Fibroblast of skin of left quadriceps (primary cell): ENCODE results near the gene MEIOB.
A peak's percentile ranks its signal among the peaks of the same experiment; 100 is the strongest.
"Not testable (repeated sequence)": the region's sequence is repeated elsewhere in the genome, so short reads cannot be mapped to it uniquely, and the experiment has no call there.

Experiments used
- DNase-seq, 2 experiments: peaks; one replicate each; pipeline ENCODE4 v3.0.0-alpha.2; 2013; ENCODE audit warnings: low read depth in 2 of 2

MEIOB gene

DNA sequence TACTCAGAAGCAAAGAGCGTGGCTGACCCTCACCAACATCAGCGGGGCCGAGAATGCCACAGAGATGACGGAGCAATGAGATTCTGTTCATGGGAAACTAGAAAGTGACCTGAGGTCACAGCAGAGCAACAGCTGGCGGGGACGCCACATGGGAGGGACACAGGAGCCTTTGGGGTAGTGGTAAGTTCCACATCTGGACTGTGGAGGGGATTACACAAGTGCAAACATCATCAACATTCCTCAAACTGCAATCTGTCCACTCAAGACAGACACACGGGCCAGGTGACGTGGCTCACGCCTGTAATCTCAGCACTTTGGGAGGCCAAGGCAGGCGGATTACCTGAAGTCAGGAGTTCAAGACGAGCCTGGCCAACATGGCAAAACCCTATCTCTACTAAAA is 56.5 kb downstream of the MEIOB start:
- DNase-seq: no peak

DNA sequence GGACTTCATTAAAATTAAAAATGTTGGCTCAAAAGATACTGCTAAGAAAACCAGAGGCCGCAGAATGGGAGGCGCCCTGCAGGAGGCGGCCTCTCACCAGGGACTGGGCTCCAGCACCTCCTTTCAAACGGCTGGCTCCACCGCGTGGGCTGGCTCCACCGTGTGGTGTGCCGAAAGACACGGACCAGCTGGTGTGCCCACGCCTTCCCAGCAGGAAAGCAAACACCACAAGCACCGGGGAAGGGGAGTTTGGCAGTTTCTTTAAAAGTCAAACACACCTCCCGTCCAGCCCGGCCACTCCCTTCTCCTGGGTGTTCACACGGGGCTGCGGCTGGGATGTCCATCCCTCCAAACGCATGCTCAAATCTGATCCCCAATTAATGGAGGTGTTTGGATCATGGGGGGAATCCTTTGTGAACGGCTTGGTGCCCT is 59.2 kb downstream of the MEIOB start:
- peak; percentile 10 to 23 for DNase-seq

DNA sequence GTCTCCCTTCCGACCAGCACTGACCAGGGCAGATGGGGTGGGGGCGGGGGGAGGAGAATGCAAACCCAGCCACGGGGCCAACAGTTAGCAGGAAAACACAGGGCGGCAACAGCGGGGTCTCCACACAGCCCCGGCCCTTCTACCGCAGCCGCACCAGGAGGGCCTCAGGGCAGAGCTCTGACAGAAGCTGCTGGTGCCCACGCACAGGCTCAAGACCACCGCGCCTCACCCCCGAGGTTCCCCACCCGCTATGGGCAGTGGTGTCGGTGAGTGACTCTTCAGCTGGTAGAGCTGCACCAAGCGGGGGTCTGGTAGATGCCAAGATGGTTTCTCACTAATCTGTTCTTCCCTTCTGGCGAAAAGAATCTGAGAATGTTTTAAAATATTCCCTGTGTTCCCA is 61.4 kb downstream of the MEIOB start:
- no peak for DNase-seq

DNA sequence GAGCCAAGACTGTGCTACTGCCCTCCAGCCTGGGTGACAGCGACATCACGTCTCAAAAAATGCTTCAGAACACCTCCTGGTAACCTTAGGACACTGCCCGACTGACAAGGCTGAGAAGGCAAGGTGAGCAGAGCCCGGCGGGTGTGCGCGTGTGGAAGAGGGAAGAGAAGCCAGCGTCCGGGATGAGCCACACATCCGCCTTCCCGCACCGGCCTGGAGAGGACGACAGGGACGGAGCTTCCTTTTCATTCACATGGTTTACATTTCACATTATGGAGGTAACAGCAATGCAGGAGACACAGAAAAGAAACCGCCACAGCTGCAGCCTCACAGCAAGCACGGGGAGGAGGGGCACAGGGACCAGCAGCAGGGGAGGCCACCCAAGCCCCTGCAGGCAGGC is 61.9 kb downstream of the MEIOB start:
- DNase-seq: no peak

DNA sequence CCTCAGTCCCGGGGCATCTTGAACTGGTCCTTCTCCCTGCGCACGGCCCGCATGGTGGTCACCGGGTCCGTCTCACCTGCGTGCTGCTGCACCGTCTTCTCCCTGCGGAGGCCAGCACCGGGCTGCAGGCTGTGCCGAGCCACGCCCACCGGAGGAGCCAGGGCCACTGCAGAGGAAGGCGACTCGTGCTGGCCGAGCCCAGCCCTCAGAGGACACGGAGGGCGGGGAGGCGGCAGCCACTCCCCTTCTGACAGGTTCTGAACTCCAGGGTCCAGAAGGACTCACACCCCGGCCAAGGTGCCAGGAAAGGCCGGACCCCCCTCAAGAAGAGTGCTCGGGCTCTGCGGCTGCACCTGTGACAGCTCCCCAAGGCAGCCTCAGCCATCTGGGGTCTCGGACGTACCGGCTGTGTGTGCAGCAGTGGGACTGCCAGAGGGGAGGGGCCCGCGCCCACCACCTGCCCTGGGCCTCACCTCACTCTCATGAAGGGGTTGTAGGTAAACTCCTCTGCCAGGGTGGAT is 62.6 kb downstream of the MEIOB start:
- DNase-seq: no peak

DNA sequence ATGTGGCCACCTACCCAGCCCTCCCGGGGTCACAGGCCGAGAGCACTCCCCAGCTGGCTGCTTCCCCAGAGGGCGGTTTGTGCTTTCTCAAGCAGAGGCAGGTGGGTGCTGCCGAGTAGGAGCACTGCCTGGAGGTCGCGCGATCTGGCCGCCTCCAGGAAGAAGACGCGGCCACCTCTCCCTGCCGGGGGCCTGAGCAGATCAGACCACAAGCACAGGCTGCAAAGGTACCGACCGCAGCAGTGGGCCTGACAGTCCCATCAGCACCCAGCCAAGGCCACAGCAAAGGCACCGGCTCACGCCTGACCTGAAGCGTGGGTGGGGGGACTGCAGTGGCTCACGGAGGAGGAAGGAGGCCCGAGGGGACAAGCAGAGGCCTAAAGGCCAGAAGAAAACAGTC is 63.3 kb downstream of the MEIOB start:
- DNase-seq: no peak

DNA sequence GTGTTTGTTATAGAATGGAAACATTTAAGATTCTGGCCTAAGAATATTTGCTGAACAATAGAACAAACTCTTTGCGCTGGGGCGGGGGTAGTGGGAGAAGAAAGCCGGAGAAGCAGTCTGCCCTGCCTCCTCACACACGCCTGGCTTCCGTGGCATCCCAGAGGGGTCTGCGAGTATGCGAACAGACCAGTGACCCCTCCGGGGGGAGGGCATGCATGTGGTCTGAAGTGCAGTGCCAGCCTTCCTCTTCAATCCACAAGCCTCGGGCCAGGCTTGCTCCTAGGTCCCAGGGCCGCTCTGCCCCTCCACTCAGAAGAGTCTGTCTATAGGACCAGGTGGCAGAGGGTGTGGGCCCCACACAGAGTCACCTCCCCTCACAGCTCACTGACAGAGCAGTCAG is 64.3 kb downstream of the MEIOB start:
- no peak for DNase-seq

DNA sequence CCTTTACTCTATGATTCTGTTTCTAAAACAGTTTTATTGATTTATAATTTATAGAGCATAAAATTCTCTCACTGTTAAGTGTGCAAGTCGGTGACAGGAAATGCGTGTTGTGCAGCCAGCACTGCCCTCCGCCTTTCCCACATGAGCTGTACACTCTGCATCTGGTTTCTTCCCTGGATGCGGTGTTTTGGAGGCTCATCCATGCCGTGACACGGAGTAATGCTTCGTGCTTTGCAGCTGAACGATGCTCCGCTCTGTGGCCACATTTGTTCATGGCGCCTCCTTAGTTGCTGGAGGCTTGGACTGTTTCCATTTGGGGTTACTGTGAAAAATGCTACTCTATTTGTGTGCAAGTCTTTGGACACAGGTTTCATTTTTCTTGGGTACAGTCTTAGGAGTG is 71.3 kb downstream of the MEIOB start:
- DNase-seq: peak in 1 of 2 experiments; percentile 3

DNA sequence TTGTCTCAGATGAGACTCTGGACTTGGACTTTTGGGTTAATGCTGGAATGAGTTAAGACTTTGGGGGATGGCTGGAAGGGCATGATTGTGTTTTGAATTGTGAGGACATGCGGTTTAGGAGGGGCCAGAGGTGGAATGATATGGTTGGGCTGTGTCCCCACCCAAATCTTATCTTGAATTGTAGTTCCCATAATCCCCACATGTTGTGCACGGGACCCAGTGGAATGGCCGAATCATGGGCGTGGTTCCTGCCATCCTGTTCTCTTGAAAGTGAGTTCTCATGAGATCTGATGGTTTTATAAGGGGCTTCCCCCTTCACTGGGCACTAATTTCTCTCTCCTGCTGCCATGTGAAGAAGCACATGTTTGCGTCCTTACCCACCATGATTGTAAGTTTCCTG is 72.7 kb downstream of the MEIOB start:
- DNase-seq: not testable (repeated sequence)

DNA sequence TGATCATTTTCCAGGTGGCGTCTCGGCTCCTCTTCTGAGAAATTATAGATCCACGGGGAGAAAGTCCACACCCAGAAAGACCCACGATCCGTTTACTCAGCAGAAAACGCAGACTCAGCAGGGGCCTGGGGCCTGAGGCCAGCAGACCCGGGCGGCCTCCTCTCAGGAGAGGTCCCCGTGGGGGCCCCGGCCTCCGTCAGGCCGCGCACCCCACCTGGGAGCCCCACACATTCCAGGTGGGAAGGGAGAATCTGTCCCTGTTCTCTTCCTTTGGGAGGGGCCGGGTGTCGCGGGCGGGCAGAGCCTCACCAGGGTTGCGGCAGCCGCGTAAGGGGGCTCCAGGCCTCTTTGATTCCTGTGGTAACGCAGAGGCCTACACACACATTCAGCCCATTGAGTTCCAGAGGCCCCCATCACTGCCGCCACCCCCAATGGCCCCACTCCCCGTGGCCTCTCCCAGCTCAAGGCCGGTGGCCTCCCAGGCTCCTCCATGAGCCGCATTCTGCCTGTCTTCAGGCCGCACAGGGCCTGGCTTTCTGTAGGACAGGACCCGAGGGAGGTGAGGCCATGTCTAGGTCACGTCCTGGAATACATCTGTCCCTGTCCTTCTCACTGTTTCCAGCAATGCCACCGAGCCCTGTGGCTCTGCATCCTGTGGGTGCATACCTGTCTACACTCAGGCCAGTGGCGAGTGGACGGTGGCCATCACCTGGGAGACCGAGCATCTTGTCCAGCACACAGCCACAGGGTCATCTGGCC is 76.9 kb downstream of the MEIOB start:
- no peak for DNase-seq

DNA sequence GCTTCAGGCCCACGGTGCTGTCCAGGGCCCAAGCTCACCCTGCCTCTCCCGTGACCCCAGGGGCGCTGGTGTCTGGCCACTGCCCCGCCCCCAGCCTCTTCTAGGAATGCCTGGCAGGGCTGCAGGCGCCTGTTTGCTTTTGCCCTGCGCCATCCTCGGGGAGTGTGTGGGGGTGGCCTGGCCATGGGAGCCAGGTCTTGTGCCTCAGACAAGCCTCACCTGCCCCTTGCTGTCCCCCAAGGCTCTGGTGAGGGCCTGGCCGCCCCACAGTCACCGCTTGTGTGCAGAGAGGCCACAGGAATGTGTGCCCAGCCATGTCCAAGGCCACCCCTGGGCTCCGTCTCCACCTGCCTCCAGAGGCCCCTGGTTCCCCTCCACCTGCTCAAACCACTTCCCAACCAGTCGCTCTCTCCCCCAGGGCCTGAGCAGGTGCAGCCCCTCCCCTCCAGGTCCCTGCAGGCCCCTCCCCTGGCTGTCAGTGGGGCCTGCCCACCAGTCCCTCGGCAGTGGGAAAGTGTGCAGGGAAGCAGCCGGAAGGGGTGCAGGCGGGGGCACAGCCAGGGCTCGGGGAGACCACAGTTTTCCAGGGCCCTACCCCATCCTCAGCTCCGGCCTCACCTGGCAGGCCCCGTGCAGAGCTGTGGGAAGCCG is 77.6 kb downstream of the MEIOB start:
- DNase-seq: no peak

DNA sequence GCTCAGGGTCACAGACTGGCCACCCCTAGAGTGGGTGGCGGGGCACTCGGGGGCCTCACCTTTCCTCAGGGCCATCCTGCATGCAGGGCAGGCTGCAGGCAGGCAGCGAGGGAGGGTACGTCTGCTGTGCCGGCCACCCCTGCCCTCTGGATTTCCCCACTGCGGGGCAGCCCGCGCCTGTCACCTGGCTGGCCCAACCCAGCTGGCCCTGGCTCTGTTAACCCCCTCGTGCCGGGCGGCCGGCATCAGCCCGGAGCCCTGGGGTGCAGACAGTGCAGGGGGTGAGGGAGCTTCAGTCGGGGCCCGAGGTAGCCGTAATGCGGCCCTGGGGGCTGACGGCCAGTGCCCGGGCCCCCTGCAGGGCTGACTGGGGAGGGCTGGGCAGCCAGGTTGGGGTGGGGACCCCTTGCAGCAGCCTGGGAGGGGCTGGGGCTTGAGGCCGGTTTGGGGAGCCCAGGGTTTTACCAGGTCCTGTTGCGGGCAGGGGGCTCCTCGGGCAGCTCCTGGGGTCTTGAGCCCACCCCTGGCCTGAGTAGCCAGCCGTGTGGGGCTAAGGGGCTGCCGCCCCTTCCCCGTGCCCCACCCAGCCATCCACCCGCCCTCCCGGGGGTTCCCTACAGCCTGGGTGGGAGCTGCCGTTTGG is 78.3 kb downstream of the MEIOB start, which contains the start of gene IGFALS:
Gene IGFALS (minus strand): TSS at position 128 of the 643 bp plus-strand sequence. CDS start 53 bp downstream, at position 75.
- no peak for DNase-seq

DNA sequence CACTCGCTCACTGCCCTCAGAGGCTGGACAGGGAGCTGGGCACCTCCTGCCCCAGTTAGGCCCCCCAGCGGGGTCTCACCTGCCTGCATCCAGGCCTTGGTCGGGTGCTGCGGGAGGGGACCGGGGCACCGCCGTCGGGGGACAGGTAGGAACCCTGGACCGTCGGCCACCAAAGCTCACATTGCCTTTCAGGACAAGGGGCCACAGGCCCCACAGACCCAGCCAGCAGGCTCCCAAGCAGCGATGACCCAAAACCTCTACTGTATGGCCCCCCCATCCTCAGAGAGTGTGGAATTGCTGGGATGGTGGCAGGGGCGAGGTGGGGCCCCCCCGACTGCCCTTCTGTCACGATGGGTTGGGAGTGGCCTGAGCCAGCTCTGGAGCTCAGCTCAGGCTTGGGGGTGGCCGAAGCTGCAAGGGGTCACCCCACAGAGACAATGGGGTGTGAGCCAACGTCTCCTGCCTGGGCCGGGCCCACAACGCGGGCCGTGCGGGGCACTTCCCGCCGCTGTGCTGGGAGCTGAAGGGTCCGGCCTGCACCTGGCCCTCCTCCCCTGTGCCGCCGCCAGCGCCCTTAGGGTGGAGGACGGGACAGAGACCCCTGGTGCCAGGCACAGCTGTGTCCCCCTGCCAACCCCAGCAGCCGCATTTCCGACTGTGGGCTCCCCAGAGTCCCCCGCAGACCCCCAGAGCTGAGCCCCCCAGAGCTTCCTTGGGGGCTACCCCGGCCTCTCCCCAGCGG is 79.0 kb downstream of the MEIOB start:
- no peak for DNase-seq

DNA sequence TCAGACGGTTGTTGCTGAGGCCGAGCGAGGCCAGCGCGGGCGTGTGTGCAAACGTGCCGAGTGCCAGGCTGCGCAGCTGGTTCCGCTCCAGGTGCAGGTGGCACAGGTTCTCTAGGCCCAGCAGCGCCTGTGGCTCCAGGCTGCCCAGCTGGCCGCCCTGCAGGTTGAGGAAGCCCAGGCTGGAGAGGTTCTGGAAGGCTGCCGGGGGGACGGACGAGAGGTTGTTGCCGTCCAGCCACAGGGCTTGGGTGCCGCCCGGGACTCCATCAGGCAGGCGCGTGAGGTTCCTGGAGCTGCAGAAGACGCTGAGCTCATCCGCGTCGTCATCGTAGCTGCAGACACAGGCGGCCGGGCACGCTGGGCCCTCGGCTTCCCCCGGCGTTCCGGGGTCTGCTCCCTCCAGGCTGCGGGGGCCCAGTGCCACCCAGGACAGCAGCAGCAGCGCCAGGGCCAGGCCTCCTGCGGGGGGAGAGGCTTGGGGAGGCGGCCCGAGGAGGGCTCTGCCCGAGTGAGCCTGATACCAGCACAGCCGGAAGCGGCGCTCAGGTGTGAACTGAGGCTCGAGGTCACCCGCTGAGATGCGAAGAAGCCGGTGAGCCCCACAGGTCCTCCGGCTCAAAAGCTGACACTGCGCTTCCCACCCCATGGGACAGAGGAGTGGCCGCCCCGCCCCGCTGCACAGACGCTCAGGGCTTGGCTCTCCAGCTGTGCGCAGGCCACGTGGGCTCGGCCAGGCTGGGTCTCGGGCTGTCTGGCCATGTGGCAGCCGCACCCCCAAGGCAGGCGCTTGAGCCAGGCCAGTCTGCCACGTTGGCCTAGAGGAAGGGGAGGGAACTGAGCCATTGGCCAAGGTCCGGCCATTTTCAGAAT is 79.8 kb downstream of the MEIOB start:
- DNase-seq: no peak

DNA sequence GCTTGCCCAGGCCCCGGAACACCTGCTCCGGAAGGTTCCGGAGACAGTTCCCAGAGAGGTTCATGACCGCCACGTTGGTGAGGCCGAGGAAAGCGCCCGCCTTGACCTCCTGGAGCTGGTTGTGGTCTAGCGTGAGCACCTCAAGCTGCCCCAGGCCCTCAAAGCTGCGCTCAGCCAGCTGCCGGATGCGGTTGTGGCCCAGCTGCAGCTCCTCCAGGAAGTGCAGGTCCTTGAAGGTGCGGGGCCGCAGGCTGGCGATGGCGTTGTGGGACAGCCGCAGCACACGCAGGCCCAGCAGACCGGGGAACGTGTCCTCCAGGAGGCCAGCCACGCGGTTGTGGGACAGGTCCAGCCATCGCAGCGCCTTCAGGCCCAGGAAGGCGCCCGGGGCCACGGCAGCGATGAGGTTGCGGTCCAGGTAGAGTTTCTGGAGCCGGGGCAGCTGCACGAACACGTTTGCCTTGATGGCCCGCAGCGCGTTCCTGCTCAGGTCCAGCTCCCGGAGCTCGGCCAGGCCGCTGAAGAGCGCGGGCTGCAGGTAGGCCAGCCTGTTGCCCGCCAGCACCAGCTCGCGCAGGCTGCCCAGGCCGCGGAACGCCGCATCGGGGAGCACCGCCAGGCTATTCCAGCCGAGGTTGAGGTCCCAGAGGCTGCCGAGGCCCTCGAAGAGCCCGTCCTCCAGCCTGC is 80.6 kb downstream of the MEIOB start:
- no peak for DNase-seq

DNA sequence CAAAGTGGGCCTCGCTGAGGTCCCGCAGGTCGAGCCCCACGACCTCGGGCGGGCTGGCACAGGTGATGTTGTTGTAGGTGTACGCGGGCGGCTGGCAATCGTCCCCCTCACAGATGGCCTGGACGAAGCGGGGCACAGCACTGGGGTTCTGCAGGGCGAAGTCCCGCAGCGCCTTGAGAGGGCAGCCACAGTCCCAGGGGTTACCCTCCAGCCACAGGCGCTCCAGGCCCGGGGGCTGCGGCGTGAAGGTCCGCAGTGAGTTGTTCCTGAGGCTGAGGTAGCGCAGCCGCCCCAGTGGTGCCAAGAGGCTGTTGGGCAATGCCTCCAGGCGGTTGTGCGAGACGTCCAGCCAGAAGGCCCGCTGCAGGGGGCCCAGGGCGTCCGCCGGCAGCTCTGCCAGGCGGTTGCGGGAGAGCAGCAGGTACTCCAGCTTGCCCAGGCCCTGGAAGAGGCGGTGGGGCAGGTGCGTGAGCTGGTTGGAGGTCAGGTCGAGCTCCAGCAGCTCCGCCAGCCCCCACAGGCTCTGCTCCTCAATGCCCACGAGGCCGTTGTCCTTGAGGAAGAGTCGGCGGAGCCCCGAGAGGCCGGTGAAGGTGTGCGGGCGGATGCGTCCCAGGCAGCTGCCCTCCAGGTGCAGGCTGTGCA is 81.2 kb downstream of the MEIOB start:
- no peak for DNase-seq

DNA sequence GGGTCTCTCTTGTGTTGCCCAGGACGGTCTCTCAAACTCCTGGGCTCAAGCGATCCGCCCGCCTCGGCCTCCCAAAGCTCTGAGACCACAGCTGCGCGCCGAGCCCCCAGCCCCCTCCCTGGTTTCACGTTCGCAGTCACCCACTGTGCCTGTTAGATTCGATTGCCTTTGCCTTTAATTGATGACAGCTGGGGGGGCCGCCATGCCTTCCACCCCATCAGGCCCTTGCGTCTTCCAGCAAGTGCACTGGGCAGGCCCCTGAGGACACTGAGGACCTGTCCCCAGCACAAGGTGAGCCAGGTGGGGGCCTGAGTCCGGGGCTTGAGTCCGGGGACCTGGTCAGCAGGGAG is 81.7 kb downstream of the MEIOB start:
- no peak for DNase-seq

DNA sequence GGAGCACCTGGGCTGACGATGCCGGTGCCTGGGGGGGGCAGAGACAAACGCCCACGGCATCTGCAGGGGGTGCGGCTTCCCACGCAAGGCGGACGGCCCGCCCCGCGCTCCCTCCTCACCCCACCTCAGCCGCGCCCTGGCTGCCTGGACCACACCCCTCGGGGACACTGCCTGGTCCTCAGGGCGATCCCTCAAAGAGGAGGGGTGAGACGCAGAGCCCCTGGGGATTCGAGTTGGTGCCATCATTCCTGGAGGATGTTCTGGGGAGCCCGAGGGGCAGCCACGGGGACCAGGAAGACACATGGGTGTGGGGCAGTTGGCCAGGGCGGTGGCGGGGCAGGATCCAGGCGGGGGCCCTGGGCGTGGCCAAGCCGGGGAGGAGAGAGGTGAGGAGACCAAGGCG is 82.3 kb downstream of the MEIOB start:
- no peak for DNase-seq

DNA sequence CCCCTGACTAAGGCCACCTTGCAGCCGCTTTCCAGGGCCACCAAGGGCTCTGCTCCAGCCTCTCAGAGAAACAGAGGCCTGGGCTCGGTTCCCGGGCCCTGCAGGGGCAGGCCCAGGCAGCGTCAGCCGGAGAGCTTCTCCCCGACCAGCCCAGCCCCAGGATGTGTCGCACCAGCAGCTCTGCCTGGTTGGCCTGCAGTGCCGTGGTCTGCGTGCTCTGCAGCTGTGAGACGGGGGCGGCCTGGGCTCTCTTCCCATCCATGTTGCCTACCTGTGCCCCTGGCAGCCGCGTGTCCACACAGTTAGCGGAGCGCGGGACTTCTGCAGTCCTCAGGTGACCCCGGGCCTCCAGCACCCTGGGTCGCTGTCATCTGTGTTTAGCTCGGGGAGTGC is 83.3 kb downstream of the MEIOB start:
- DNase-seq: no peak

DNA sequence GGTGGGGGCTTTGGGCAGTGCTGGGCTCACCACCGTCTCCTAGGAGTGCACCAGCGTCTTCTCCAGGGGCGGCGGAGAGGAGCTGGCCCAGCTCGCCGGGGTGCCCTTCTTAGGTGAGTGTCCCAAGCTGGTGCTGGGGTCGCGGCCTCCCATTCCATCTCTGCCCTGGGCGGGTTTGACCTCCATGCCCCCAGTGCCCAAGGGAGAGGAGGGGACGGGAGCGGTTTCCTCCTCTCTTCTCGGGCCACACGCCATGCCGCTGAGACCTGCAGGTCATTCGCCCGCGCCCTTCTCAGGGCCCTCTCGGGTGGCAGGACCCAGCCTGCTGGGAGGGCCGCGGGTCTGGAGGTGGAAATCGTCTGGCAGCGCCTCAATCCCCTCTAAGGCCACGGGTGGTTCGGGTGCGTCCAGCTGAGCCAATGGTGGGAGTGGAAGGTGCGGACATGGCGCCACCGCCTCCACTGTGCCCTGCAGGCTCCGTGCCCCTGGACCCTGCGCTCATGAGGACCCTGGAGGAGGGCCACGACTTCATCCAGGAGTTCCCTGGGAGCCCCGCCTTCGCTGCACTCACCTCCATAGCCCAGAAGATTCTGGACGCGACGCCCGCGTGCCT is 83.8 kb downstream of the MEIOB start:
- no peak for DNase-seq
